GF-D8 (cell line): ENCODE measurements around the gene C6orf136.

Experiments used
- DNase-seq: peaks from one replicate; lab custom pipeline; 2025; lab: John Stamatoyannopoulos, UW

C6orf136 gene

GRCh38 chr6:30646450-30647241 lies at the start of gene C6orf136:
TSS of gene C6orf136 (plus strand) at chr6:30647133. CDS start at chr6:30647232, 99 bp downstream.
- DNase-seq: peak; percentile 81

GRCh38 chr6:30597315-30598144 lies 49.4 kb upstream of the C6orf136 start:
- peak; percentile 16 for DNase-seq

- no peak for DNase-seq
Measured at GRCh38 chr6:30598912-30599624, 47.9 kb upstream of the C6orf136 start.

GRCh38 chr6:30599625-30600324 lies 47.2 kb upstream of the C6orf136 start:
- no peak for DNase-seq

- no peak for DNase-seq
Measured at GRCh38 chr6:30600451-30600961, 46.4 kb upstream of the C6orf136 start.

- no peak for DNase-seq
Measured at GRCh38 chr6:30601436-30601814, 45.5 kb upstream of the C6orf136 start.

- DNase-seq: no peak
Measured at GRCh38 chr6:30601815-30602641, 44.9 kb upstream of the C6orf136 start.

- DNase-seq: no peak
Measured at GRCh38 chr6:30603961-30604360, 43.0 kb upstream of the C6orf136 start.

- DNase-seq: no peak
Measured at GRCh38 chr6:30610065-30610464, 36.9 kb upstream of the C6orf136 start.

GRCh38 chr6:30611150-30611855 lies 35.6 kb upstream of the C6orf136 start:
- no peak for DNase-seq

- DNase-seq: no peak
Measured at GRCh38 chr6:30611856-30612194, 35.1 kb upstream of the C6orf136 start.

GRCh38 chr6:30612213-30612612 lies 34.7 kb upstream of the C6orf136 start:
- DNase-seq: no peak

- no peak for DNase-seq
Measured at GRCh38 chr6:30612687-30613248, 34.2 kb upstream of the C6orf136 start.

GRCh38 chr6:30613251-30614043 lies 33.5 kb upstream of the C6orf136 start:
- no peak for DNase-seq

GRCh38 chr6:30614044-30614842 lies 32.7 kb upstream of the C6orf136 start:
- no peak for DNase-seq

GRCh38 chr6:30614843-30615218 lies 32.1 kb upstream of the C6orf136 start:
- peak; percentile 94 for DNase-seq

- DNase-seq: peak; percentile 45
Measured at GRCh38 chr6:30615219-30615957, 31.5 kb upstream of the C6orf136 start.
